ENCODE results near the gene COQ10A.

GRCh38 chr12:56248711-56249110, 18.0 kb upstream of the COQ10A start:
- TF ChIP-seq CTCF (IDR thresholded peaks at IDR 0.05; ENCODE audit: low read length) (no peak), EZH2phosphoT487 (IDR thresholded peaks at IDR 0.05; ENCODE audit: low read length) (no peak), EZH2 (optimal IDR thresholded peaks at IDR 0.05; ENCODE audit: low read depth, low read length) (no peak)
